OCI-LY3 (cell line): Measurements from ENCODE around the gene PTPN3.

Source experiments
- H2AFZ ChIP-seq: fragments of 200-600, 300-600 bp; shearing (Covaris generic); 2 replicates; pipeline ENCODE4 v1.6.0; 2014; ENCODE audit warnings: antibody characterized with exemption, low read depth, low read length
- H3K27ac ChIP-seq: fragments of 200-600, 300-600 bp; sonication (generic); 2 replicates; pipeline ENCODE4 v1.5.1; 2014; ENCODE audit warnings: mild to moderate bottlenecking, low read length, moderate library complexity, mixed read lengths
- H3K27me3 ChIP-seq: fragments of 200-600, 300-600 bp; sonication (generic); 2 replicates; pipeline ENCODE4 v1.6.1; 2014; ENCODE audit warnings: low read depth, low read length, mixed read lengths
- H3K36me3 ChIP-seq: fragments of 200-600, 300-600 bp; sonication (generic); replicated peaks from 2 replicates; pipeline ENCODE3; 2014; ENCODE audit warnings: low read depth, low read length, mixed read lengths
- H3K4me1 ChIP-seq: fragments of 300-600, 200-600 bp; sonication (generic); 2 replicates; pipeline ENCODE4 v1.6.1; 2014; ENCODE audit warnings: low read length, mixed read lengths
- H3K4me2 ChIP-seq: fragments of 200-600, 300-600 bp; sonication (generic); 2 replicates; pipeline ENCODE4 v1.6.1; 2014; ENCODE audit warnings: low read length, mixed read lengths
- H3K4me3 ChIP-seq: fragments of 300-600, 200-600 bp; sonication (generic); 2 replicates; pipeline ENCODE4 v1.5.1; 2014; ENCODE audit warnings: antibody characterized with exemption, mild to moderate bottlenecking, low read length, moderate library complexity
- H3K79me2 ChIP-seq: fragments of 300-600, 200-600 bp; shearing (Covaris generic); 2 replicates; pipeline ENCODE4 v1.6.1; 2014; ENCODE audit warnings: mild to moderate bottlenecking, low read length, mixed read lengths
- H3K9ac ChIP-seq: fragments of 300-600, 200-600 bp; shearing (Covaris generic); 2 replicates; pipeline ENCODE4 v1.6.0; 2014; ENCODE audit warnings: mild to moderate bottlenecking, low read length, moderate library complexity
- H3K9me3 ChIP-seq: fragments of 200-600, 300-600 bp; shearing (Covaris generic); 2 replicates; pipeline ENCODE4 v1.6.1; 2014; ENCODE audit warnings: low read length, mixed read lengths; ENCODE audit not compliant: insufficient read depth
- H4K20me1 ChIP-seq: fragments of 200-600, 300-600 bp; sonication (generic); 2 replicates; pipeline ENCODE4 v1.6.1; 2016; ENCODE audit warnings: low read length, mixed read lengths; ENCODE audit not compliant: insufficient read depth
- EZH2phosphoT487 ChIP-seq: fragments of 200-600 bp; shearing (Covaris generic); IDR thresholded peaks from 2 replicates; pipeline ENCODE4 v1.6.1; 2018; ENCODE audit warnings: antibody characterized with exemption, mixed run types, low read depth
- TF ChIP-seq, protein P1 (sequence below): fragments of 200-600, 300-600 bp; sonication (generic); IDR thresholded peaks from 2 replicates; pipeline ENCODE4 v1.5.1; 2014; ENCODE audit warnings: antibody characterized with exemption, low read length, low read depth

PTPN3 gene

GRCh38 chr9:109483744-109484429 is 14.2 kb downstream of the PTPN3 start:
- no peaks in the 10 kb centered on the region for H3K9me3 ChIP-seq
- no peak overlapping the region for H2AFZ ChIP-seq
- no peaks in the 10 kb centered on the region for H3K36me3 ChIP-seq
- H3K4me2 ChIP-seq = no peak overlapping the region
- no peak overlapping the region for H3K4me3 ChIP-seq
- H4K20me1 ChIP-seq = no peaks in the 10 kb centered on the region
- no peak overlapping the region for H3K9ac ChIP-seq
- no peaks in the 10 kb centered on the region for H3K79me2 ChIP-seq
- peaks cover 7% of the 10 kb centered on the region for H3K4me1 ChIP-seq
- TF ChIP-seq, protein P1, sequence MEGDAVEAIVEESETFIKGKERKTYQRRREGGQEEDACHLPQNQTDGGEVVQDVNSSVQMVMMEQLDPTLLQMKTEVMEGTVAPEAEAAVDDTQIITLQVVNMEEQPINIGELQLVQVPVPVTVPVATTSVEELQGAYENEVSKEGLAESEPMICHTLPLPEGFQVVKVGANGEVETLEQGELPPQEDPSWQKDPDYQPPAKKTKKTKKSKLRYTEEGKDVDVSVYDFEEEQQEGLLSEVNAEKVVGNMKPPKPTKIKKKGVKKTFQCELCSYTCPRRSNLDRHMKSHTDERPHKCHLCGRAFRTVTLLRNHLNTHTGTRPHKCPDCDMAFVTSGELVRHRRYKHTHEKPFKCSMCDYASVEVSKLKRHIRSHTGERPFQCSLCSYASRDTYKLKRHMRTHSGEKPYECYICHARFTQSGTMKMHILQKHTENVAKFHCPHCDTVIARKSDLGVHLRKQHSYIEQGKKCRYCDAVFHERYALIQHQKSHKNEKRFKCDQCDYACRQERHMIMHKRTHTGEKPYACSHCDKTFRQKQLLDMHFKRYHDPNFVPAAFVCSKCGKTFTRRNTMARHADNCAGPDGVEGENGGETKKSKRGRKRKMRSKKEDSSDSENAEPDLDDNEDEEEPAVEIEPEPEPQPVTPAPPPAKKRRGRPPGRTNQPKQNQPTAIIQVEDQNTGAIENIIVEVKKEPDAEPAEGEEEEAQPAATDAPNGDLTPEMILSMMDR = no peak
- TF ChIP-seq EZH2phosphoT487 = no peak
- H3K27ac ChIP-seq = no peak overlapping the region
- H3K27me3 ChIP-seq = peaks cover 29% of the 10 kb centered on the region

- no peak overlapping the region for H3K4me2 ChIP-seq
- peaks cover 11% of the 10 kb centered on the region for H3K4me1 ChIP-seq
- no peak overlapping the region for H2AFZ ChIP-seq
- H3K36me3 ChIP-seq = no peaks in the 10 kb centered on the region
- H4K20me1 ChIP-seq = no peaks in the 10 kb centered on the region
- H3K9ac ChIP-seq = no peak overlapping the region
- no peak overlapping the region for H3K27ac ChIP-seq
- H3K27me3 ChIP-seq = peaks cover 29% of the 10 kb centered on the region
- no peaks in the 10 kb centered on the region for H3K79me2 ChIP-seq
- TF ChIP-seq, protein P1 = no peak
- no peak for TF ChIP-seq EZH2phosphoT487
- no peak overlapping the region for H3K4me3 ChIP-seq
- H3K9me3 ChIP-seq = no peaks in the 10 kb centered on the region
Measured at GRCh38 chr9:109482391-109482916, 15.7 kb downstream of the PTPN3 start.

GRCh38 chr9:109481856-109482255 is 16.3 kb downstream of the PTPN3 start:
- no peak for TF ChIP-seq EZH2phosphoT487
- TF ChIP-seq, protein P1 = no peak
- Histone ChIP-seq H3K4me1 (peaks cover 11% of the 10 kb centered on the region), H3K36me3 (no peaks in the 10 kb centered on the region), H3K9me3 (no peaks in the 10 kb centered on the region), H4K20me1 (no peaks in the 10 kb centered on the region), H3K27ac (no peak overlapping the region), H3K9ac (no peak overlapping the region), H2AFZ (no peak overlapping the region), H3K79me2 (no peaks in the 10 kb centered on the region), H3K4me3 (no peak overlapping the region), H3K27me3 (peaks cover 29% of the 10 kb centered on the region), H3K4me2 (no peak overlapping the region)

DNA sequence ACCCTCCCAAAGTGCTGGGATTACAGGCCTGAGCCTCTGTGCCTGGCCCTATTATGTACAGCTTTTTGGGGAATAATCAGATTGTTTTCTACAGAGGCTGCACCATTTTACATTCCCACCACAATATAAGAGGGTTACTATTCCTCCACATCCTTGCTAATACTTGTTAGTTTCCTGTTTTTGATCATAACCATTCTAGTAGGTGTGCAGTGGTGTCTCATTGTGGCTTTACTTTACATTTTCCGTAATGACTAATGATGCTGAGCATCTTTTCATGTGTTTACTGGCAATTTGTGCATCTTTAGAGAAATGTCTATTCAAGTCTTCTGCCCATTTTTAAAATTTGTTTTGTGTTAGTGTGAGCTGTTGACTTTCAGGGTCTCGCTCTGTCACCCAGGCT is 18.3 kb downstream of the PTPN3 start:
- Histone ChIP-seq H3K4me2 (no peak overlapping the region), H3K4me1 (peaks cover 12% of the 10 kb centered on the region), H3K27ac (no peak overlapping the region), H2AFZ (no peak overlapping the region), H3K9me3 (no peaks in the 10 kb centered on the region), H3K27me3 (peaks cover 29% of the 10 kb centered on the region), H4K20me1 (no peaks in the 10 kb centered on the region), H3K36me3 (no peaks in the 10 kb centered on the region), H3K9ac (no peak overlapping the region), H3K4me3 (no peak overlapping the region), H3K79me2 (no peaks in the 10 kb centered on the region)
- TF ChIP-seq, protein P1 = no peak
- TF ChIP-seq EZH2phosphoT487 = no peak
